Fibroblast of lung (primary cell): ENCODE results near the gene MAPK1IP1L. TPM values are rescaled to one million over a fixed set of nuclear protein-coding genes. Genes with fewer than 3 reads are reported as not detected.
"Not testable (repeated sequence)": the region's sequence is repeated elsewhere in the genome, so short reads cannot be mapped to it uniquely, and the experiment has no call there.

Experiments
- DNase-seq, 2 donors: peaks; one replicate each; pipeline versions ENCODE4 v3.0.0 to v3.0.0-alpha.2; 2010; ENCODE audit warnings: low read depth in 2 of 2
- H2AFZ ChIP-seq: 2 replicates; pipeline ENCODE4 v1.5.1; 2012; ENCODE audit warnings: low read length, control low read depth, inconsistent platforms
- H3K27ac ChIP-seq: 2 replicates; pipeline ENCODE4 v1.5.1; 2011; ENCODE audit warnings: low read length, control low read depth; ENCODE audit not compliant: insufficient read depth
- H3K27me3 ChIP-seq: 2 replicates; pipeline ENCODE4 v1.5.1; 2011; ENCODE audit warnings: mild to moderate bottlenecking, low read length; ENCODE audit not compliant: control insufficient read depth, insufficient read depth
- H3K36me3 ChIP-seq: 2 replicates; pipeline ENCODE4 v1.5.1; 2011; ENCODE audit warnings: low read length; ENCODE audit not compliant: control insufficient read depth, insufficient read depth
- H3K4me1 ChIP-seq: 2 replicates; pipeline ENCODE4 v1.5.1; 2011; ENCODE audit warnings: low read length; ENCODE audit not compliant: control insufficient read depth, insufficient read depth; ENCODE audit errors: extremely low read depth
- H3K4me2 ChIP-seq: 2 replicates; pipeline ENCODE4 v1.5.1; 2011; ENCODE audit warnings: low read length, control low read depth; ENCODE audit not compliant: insufficient read depth; ENCODE audit errors: extremely low read depth
- H3K4me3 ChIP-seq, 4 experiments: fragments of 200-600 bp in 1 of 4; sonication (generic) in 1 of 4; replicated peaks in 1 of 4; 2 replicates each; pipeline ENCODE4 v1.5.1; 2011 to 2016; ENCODE audit warnings: low read length in 4 of 4, low read depth in 3 of 4, mild to moderate bottlenecking in 3 of 4, control low read depth in 2 of 4, inconsistent platforms in 1 of 4, mixed read lengths in 1 of 4; ENCODE audit not compliant: insufficient read depth in 1 of 4; ENCODE audit errors: control extremely low read depth in 1 of 4
- H3K79me2 ChIP-seq: 2 replicates; pipeline ENCODE4 v1.5.1; 2012; ENCODE audit warnings: mild to moderate bottlenecking, low read length, inconsistent platforms; ENCODE audit not compliant: control insufficient read depth, insufficient read depth
- H3K9ac ChIP-seq: 2 replicates; pipeline ENCODE4 v1.5.1; 2011; ENCODE audit warnings: mild to moderate bottlenecking, low read length, control low read depth; ENCODE audit not compliant: insufficient read depth
- H3K9me3 ChIP-seq: 2 replicates; pipeline ENCODE4 v1.5.1; 2012; ENCODE audit warnings: low read depth, low read length; ENCODE audit not compliant: control insufficient read depth, insufficient read depth
- H4K20me1 ChIP-seq: 2 replicates; pipeline ENCODE4 v1.5.1; 2011; ENCODE audit warnings: low read length; ENCODE audit not compliant: control insufficient read depth, insufficient read depth; ENCODE audit errors: extremely low read depth
- EZH2 ChIP-seq: IDR thresholded peaks from 2 replicates; pipeline ENCODE4 v1.5.1; 2012; ENCODE audit warnings: low read length, control low read depth, mild to moderate bottlenecking; ENCODE audit errors: missing control alignments
- polyA plus RNA-seq, 2 donors: library from polyadenylated mRNA; depleted of rRNA in 1 of 2; stranded (reverse) in 1 of 2; unstranded in 1 of 2; fragments of >200 nt; gene quantifications; 2 replicates each; pipeline ENCODE4 v1.2.1, GENCODE V29; 2011 to 2012; ENCODE audit warnings: missing spikeins in 1 of 2
- total RNA-seq: library from RNA; depleted of rRNA; stranded (reverse); fragments of >200 nt; gene quantifications from 2 replicates; pipeline ENCODE4 v1.2.1, GENCODE V29; 2014
- TF ChIP-seq, protein P1 (sequence below), 2 donors: IDR thresholded peaks in 1 of 2; conservative IDR thresholded peaks in 1 of 2; 1 replicate in 1 of 2; 2 replicates in 1 of 2; pipeline ENCODE4 v1.5.1; 2011 to 2012; ENCODE audit warnings: low read length in 2 of 2, control low read depth in 1 of 2, inconsistent platforms in 1 of 2, low read depth in 1 of 2, mild to moderate bottlenecking in 1 of 2

The MAPK1IP1L gene
- total and polyA plus RNA-seq, 2 donors (not counting 1 experiment from before 2014, with no cell fraction given) = 16.5 to 82.3 TPM

DNA sequence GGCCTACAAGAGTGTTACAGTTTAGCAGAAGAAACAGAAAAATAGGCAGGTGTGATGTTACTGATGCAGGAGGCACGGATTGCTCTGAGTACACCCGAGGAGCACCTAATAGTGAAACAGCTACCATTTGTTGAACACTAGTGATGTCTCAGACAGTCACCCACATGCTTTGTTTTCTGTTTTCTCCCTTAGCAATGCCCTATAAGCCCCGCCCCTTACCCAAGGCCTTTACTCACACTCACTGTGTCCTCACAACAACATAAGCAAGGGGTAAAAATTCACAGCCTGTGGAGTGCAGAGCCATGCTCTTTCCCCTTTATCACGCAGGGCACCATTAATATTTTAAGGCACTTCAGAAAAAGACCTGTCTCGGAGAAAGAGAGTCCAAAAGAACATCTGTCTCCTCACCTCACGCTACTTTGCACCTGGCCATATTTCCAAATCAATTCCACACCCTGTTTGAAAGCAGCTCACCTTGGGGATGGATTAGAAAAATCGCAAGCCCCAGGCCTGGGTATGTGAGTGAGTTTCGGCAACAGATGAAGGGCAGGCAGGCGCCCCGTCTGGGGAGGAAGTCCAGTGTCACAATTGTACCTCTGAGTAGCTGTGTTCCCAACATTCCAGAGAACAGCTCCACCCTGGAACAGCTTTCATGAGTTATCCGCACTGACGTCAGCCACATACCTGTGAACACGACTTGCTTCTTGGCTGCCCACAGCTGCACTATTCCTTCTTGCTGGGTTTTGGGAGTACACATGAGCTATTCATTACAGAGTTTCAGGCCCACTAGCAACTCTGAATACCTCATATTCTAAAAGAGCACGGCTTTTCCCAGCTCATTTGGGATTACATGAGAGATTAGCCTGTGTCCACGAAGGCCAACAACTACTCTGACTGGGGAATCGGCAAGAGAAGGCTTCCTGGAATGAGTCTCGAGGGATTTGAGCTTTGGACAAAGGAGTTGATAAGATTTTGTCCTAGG lies 26.0 kb downstream of the MAPK1IP1L start:
- Histone ChIP-seq H3K36me3 (no peaks in the 10 kb centered on the region), H3K4me3 (no peak overlapping the region), H3K9ac (no peak overlapping the region), H2AFZ (no peak overlapping the region), H3K4me2 (no peak overlapping the region), H4K20me1 (no peaks in the 10 kb centered on the region), H3K27ac (no peak overlapping the region), H3K79me2 (no peaks in the 10 kb centered on the region), H3K9me3 (no peaks in the 10 kb centered on the region), H3K4me1 (peaks cover 4% of the 10 kb centered on the region), H3K27me3 (no peaks in the 10 kb centered on the region)
- DNase-seq = peak in 1 of 2 donors; percentile 64
- TF ChIP-seq, protein P1, sequence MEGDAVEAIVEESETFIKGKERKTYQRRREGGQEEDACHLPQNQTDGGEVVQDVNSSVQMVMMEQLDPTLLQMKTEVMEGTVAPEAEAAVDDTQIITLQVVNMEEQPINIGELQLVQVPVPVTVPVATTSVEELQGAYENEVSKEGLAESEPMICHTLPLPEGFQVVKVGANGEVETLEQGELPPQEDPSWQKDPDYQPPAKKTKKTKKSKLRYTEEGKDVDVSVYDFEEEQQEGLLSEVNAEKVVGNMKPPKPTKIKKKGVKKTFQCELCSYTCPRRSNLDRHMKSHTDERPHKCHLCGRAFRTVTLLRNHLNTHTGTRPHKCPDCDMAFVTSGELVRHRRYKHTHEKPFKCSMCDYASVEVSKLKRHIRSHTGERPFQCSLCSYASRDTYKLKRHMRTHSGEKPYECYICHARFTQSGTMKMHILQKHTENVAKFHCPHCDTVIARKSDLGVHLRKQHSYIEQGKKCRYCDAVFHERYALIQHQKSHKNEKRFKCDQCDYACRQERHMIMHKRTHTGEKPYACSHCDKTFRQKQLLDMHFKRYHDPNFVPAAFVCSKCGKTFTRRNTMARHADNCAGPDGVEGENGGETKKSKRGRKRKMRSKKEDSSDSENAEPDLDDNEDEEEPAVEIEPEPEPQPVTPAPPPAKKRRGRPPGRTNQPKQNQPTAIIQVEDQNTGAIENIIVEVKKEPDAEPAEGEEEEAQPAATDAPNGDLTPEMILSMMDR (conservative IDR thresholded peaks at IDR 0.05 in 1 of 2, IDR thresholded peaks at IDR 0.05 in 1 of 2; ENCODE audit: low read depth in 1 of 2, low read length in 2 of 2) = no peak
- TF ChIP-seq EZH2 = no peak

DNA sequence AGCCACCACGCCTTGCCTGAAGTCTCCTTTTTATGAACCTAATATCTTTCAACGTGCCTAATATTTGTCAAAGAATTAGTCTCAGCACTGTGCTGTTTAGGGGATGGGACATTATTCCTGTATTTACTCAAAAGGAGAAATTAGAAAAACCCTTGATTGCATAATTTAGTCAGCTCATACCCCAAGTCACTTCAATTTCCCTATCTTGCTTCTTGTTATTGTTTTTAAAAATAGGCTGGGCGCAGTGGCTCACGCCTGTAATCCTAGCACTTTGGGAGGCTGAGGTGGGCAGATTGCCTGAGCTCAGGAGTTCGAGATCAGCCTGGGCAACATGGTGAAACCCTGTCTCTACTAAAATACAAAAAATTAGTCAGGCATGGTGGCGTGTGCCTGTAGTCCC lies 28.5 kb downstream of the MAPK1IP1L start:
- not testable (repeated sequence) for H2AFZ ChIP-seq, DNase-seq, H3K27me3 ChIP-seq

DNA sequence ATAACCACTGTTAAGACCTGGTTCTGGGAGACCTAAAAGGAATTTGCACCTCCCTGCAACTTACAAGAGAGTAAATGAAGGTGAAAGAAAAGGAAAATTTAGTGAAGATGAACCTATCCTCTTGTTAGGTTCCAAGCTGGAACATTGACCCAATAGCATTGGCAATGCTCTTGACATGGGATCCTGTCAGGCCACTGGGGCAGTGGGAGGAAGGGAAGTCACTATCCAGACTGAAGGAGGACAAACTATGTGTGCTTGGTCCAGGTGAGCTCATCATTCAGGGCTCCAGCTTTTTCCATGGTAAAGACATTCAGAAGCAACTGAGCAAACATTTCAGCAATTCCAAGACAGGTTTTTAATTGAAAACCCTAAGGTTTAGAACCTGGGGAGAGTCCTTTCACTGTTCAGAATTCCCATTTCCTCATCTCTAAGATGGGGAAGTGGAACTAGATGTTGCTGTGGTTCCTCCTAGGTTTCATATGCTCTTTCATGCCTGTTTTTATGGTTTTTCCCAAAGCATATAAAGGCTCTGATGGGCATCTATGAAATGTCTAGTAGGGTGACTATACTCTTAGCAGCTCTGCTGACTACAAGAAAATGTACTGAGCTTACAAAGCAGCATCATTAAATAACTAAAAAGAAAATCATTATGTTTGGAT lies 33.1 kb downstream of the MAPK1IP1L start:
- H3K4me1 ChIP-seq = peaks cover 3% of the 10 kb centered on the region
- TF ChIP-seq, protein P1 (conservative IDR thresholded peaks at IDR 0.05 in 1 of 2, IDR thresholded peaks at IDR 0.05 in 1 of 2; ENCODE audit: low read depth in 1 of 2, low read length in 2 of 2) = no peak
- no peak for TF ChIP-seq EZH2
- no peak overlapping the region for H3K9ac ChIP-seq
- no peak overlapping the region for H2AFZ ChIP-seq
- no peaks in the 10 kb centered on the region for H3K36me3 ChIP-seq
- no peak overlapping the region for H3K27ac ChIP-seq
- no peaks in the 10 kb centered on the region for H3K9me3 ChIP-seq
- no peaks in the 10 kb centered on the region for H4K20me1 ChIP-seq
- H3K27me3 ChIP-seq = no peaks in the 10 kb centered on the region
- no peak overlapping the region for H3K4me3 ChIP-seq
- H3K4me2 ChIP-seq = no peak overlapping the region
- DNase-seq = no peak
- H3K79me2 ChIP-seq = no peaks in the 10 kb centered on the region

More for the DNA sequence above, 28.5 kb downstream of the MAPK1IP1L start:
- not testable (repeated sequence) for H3K4me3 ChIP-seq, H3K4me2 ChIP-seq, H3K9ac ChIP-seq, H4K20me1 ChIP-seq, H3K9me3 ChIP-seq, H3K4me1 ChIP-seq, H3K27ac ChIP-seq, H3K79me2 ChIP-seq, H3K36me3 ChIP-seq
